HG02884 (cell line): ENCODE measurements around the gene EIPR1.
"Not testable (repeated sequence)": the region's sequence is repeated elsewhere in the genome, so short reads cannot be mapped to it uniquely, and the experiment has no call there.

ENCODE experiments used
- ATAC-seq: cut with Tn5 transposase; IDR thresholded peaks from one replicate; pipeline ENCODE4 v1.9.1; 2021; ENCODE audit warnings: mild to moderate bottlenecking, moderate library complexity; ENCODE audit not compliant: unreplicated experiment

EIPR1 gene

DNA sequence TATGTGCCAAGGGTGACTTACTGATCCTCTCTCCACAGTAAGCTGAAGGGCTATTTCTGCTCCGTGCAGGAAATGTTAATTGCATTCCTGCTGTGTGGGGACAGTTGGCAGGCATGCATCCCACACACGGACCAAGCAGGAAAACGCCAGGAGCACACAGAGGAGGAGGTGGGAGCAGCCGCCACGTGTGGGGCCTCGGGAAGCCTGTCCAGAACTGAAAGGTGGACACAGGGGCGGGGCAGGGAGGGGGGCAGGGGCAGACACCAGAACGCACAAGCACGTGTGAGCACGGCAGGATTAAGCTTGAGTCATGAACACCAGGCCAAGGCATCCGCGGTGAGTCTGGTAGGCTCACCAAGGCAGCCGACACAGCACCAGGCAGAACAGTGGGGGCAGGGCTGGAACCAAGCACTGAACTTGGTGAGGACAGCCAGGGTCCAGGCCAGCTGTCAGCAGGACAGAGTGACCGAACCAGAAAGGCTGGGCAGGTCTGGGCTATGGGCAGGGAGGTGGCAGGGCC is 177.1 kb downstream of the EIPR1 start:
- no peak for ATAC-seq

GRCh38 chr2:3199627-3200345 is 177.8 kb downstream of the EIPR1 start:
- ATAC-seq, result no peak

DNA sequence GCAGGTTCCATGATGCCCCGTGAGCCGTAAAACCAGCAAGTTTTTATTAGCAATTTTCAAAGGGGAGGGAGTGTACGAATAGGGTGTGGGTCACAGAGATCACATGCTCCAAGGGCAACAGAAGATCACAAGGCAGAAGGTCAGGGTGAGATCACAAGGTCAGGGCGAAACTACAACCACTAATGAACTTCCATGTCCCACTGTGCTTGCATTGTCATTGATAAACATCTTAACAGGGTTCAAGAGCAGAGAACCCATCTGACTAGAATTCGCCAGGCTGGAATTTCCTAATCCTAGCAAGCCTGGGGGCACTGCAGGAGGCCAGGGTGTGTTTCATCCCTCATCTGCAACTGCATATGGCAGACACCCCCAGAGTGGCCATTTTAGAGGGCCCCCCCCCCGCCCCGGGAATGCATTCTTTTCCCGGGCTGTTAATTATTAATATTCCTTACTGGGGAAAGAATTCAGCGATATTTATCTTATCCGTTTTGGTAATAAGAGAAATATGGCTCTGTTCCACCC is 178.9 kb downstream of the EIPR1 start:
- not testable (repeated sequence) for ATAC-seq

- ATAC-seq, result no peak
These were observed 179.5 kb downstream of the EIPR1 start for GRCh38 chr2:3198119-3198518.

- no peak for ATAC-seq
These were observed 180.3 kb downstream of the EIPR1 start for GRCh38 chr2:3197308-3197707.

GRCh38 chr2:3196716-3197115 is 180.9 kb downstream of the EIPR1 start:
- no peak for ATAC-seq

- ATAC-seq, result no peak
These were observed 181.8 kb downstream of the EIPR1 start for GRCh38 chr2:3195641-3196476.

GRCh38 chr2:3194828-3195227 is 182.8 kb downstream of the EIPR1 start:
- ATAC-seq, result no peak

DNA sequence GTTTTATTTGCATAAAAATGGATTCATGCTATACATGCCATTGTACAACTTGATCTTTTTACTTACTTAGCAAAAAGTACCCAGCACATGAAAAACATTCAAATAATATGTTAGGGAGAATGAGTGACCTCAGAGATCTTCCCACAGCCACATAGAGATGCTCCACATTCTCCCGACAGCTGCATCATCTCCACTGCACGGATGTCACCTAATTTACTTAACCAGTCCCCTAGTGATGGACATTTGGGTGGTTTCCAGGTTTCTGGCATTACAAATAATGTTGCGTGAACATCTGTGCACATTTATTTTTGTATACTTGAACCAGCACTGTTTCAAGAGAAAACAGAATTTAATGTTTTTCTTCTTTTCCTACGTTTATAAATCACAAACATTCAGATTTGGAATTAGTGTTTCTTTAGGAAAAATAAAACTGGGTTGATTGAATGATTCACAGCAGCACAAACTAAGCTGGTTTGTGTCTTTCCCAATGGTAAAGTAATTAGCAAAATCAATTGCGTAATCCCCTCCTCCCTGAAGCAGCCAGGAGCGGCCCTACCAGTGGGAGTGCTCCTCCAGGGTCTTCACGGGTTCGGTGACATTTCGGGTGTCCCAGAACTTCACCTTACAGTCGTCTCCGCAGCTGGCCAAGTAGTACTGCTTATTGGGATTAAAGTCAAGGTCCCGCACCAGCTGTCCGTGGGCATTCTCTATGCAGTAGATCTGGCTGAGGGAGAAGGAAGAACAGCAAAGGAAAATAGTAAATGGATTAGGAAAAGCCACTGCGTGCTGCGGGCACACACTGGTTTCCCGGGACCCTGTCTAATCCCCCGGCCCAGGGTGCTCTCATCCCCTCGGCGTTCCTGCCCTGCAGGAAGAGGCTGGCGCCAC is 183.9 kb downstream of the EIPR1 start:
- ATAC-seq, result no peak

GRCh38 chr2:3192920-3193319 is 184.7 kb downstream of the EIPR1 start:
- no peak for ATAC-seq

GRCh38 chr2:3192281-3192818 is 185.3 kb downstream of the EIPR1 start:
- no peak for ATAC-seq

GRCh38 chr2:3189961-3190360 is 187.7 kb downstream of the EIPR1 start:
- ATAC-seq, result no peak

GRCh38 chr2:3189076-3189591 is 188.5 kb downstream of the EIPR1 start:
- ATAC-seq, result no peak

- ATAC-seq, result no peak
These were observed 189.1 kb downstream of the EIPR1 start for GRCh38 chr2:3188405-3188946.

- ATAC-seq, result no peak
These were observed 190.2 kb downstream of the EIPR1 start for GRCh38 chr2:3187467-3187866.

GRCh38 chr2:3186766-3187165 is 190.9 kb downstream of the EIPR1 start:
- ATAC-seq, result no peak

GRCh38 chr2:3185910-3186309 is 191.7 kb downstream of the EIPR1 start:
- ATAC-seq, result no peak

DNA sequence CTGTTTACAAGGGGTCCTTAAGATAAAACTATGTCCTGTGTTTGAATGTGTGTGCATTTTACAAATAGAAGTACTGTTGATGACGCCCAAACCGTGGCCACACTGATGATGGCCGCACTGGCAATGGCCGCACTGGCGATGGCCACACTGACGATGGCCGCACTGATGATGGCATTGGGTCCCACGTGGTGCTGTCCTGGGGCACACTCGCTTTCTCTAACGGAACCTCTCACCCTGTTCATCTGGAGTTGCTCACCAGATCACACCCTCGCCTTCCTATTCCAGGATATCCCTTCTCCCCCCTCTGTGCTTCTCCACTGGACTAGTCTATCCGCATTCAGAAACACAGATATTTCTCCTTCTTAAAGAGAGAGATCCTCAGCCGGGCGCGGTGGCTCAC is 192.4 kb downstream of the EIPR1 start:
- no peak for ATAC-seq

- ATAC-seq, result no peak
These were observed 193.5 kb downstream of the EIPR1 start for GRCh38 chr2:3184167-3184566.

DNA sequence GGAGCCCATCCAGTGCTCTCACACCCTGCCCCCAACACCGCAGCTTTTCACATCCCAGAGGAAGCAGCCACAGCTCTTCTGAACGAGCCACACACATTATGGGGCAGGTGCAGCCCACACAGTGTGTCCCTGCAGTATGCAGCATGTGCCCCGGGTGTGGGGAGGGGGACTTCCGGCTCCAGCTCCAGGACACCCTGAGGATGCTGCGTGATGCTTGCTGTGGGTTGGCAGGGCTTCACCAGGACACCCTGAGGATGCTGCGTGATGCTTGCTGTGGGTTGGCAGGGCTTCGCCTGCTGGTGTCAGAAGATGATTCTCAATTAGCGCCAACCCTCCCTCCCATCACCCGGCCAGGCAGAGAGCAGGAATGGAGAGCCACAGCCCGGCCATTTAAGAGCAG is 193.9 kb downstream of the EIPR1 start:
- ATAC-seq, result no peak
